IMR-90 (cell line): ENCODE data around the gene LIG1. TPM values are rescaled to one million over a fixed set of nuclear protein-coding genes. Genes with fewer than 3 reads are reported as not detected.

Source experiments
- ATAC-seq: fragments of 200-7000 bp; cut with Tn5 transposase; 2 replicates; pipeline ENCODE4 v1.9.1; 2020; ENCODE audit warnings: low read depth, mild to moderate bottlenecking, moderate library complexity
- BruUV-seq: library from RNA; stranded (reverse); fragments of 400-500 nt; replicated peaks from 2 replicates; lab custom pipeline; 2021; lab: Mats Ljungman, UMichigan
- CTCF ChIA-PET: fragments of 300-600 bp; formaldehyde crosslinking; extraction: SDS; loops from one replicate; lab custom pipeline; 2021; ENCODE audit warnings: antibody characterized with exemption; lab: Yijun Ruan, JAX
- POLR2A ChIA-PET: fragments of 300-600 bp; sonication (Branson Sonifier 250); formaldehyde crosslinking; loops from one replicate; lab custom pipeline; 2022; ENCODE audit warnings: antibody characterized with exemption; ENCODE audit not compliant: unreplicated experiment; lab: Charles Lee
- DNase-seq: peaks from one replicate; pipeline ENCODE4 v3.0.0; 2013
- H2AFZ ChIP-seq: replicated peaks from 2 replicates; pipeline ENCODE3; 2013; ENCODE audit warnings: low read length, mild to moderate bottlenecking; ENCODE audit not compliant: poor library complexity
- H2AK5ac ChIP-seq: 2 replicates; pipeline ENCODE4 v1.6.1; 2013; ENCODE audit warnings: low read depth, low read length, inconsistent platforms
- H2AK9ac ChIP-seq: replicated peaks from 2 replicates; pipeline ENCODE3; 2013; ENCODE audit warnings: mild to moderate bottlenecking, low read depth, low read length, moderate library complexity; ENCODE audit not compliant: poor library complexity
- H2BK120ac ChIP-seq: 2 replicates; pipeline ENCODE4 v1.6.1; 2013; ENCODE audit warnings: low read depth, low read length, inconsistent platforms
- H2BK15ac ChIP-seq: 3 replicates; pipeline ENCODE4 v1.6.1; 2013; ENCODE audit warnings: low read depth, low read length, inconsistent platforms
- H2BK20ac ChIP-seq: 2 replicates; pipeline ENCODE4 v1.6.1; 2013; ENCODE audit warnings: low read depth, mild to moderate bottlenecking, inconsistent platforms, low read length, moderate library complexity
- H2BK5ac ChIP-seq: 2 replicates; pipeline ENCODE4 v1.6.1; 2013; ENCODE audit warnings: mild to moderate bottlenecking, low read depth, low read length, inconsistent platforms; ENCODE audit not compliant: poor library complexity, severe bottlenecking
- H3K14ac ChIP-seq: replicated peaks from 2 replicates; pipeline ENCODE4 v1.6.1; 2013; ENCODE audit warnings: low read depth, low read length, inconsistent platforms
- H3K18ac ChIP-seq: 2 replicates; pipeline ENCODE4 v1.6.1; 2013; ENCODE audit warnings: low read depth, low read length, control low read depth
- H3K23ac ChIP-seq: 2 replicates; pipeline ENCODE4 v1.6.1; 2013; ENCODE audit warnings: low read depth, low read length, inconsistent platforms
- H3K27ac ChIP-seq: 2 replicates; pipeline ENCODE4 v1.5.1; 2013; ENCODE audit warnings: mild to moderate bottlenecking, control low read depth, low read length; ENCODE audit not compliant: insufficient read depth
- H3K27me3 ChIP-seq: 2 replicates; pipeline ENCODE4 v1.6.1; 2013; ENCODE audit warnings: low read length; ENCODE audit not compliant: control insufficient read depth, insufficient read depth
- H3K36me3 ChIP-seq: 2 replicates; pipeline ENCODE4 v1.6.1; 2013; ENCODE audit warnings: low read length, mixed read lengths; ENCODE audit not compliant: control insufficient read depth, insufficient read depth
- H3K4ac ChIP-seq: 2 replicates; pipeline ENCODE4 v1.6.1; 2013; ENCODE audit warnings: low read depth, low read length, inconsistent platforms
- H3K4me1 ChIP-seq: 2 replicates; pipeline ENCODE4 v1.6.1; 2013; ENCODE audit warnings: low read length, mixed read lengths; ENCODE audit not compliant: control insufficient read depth, insufficient read depth
- H3K4me2 ChIP-seq: 2 replicates; pipeline ENCODE4 v1.6.1; 2013; ENCODE audit warnings: low read depth, mild to moderate bottlenecking, control low read depth, low read length, moderate library complexity
- H3K4me3 ChIP-seq: 2 replicates; pipeline ENCODE4 v1.5.1; 2013; ENCODE audit warnings: low read depth, mild to moderate bottlenecking, control low read depth, low read length, moderate library complexity; ENCODE audit not compliant: insufficient read depth
- H3K56ac ChIP-seq: 2 replicates; pipeline ENCODE4 v1.6.1; 2013; ENCODE audit warnings: low read length, inconsistent platforms; ENCODE audit not compliant: insufficient read depth; ENCODE audit errors: extremely low read depth
- H3K79me1 ChIP-seq, 2 experiments: 2 replicates each; pipeline ENCODE4 v1.6.1; 2013; ENCODE audit warnings: low read length in 2 of 2, inconsistent platforms in 1 of 2, low read depth in 1 of 2
- H3K9ac ChIP-seq: 2 replicates; pipeline ENCODE4 v1.6.1; 2013; ENCODE audit warnings: low read depth, low read length, control low read depth
- H3K9me1 ChIP-seq: 2 replicates; pipeline ENCODE4 v1.6.1; 2013; ENCODE audit warnings: low read length, inconsistent platforms; ENCODE audit not compliant: insufficient read depth
- H3K9me3 ChIP-seq: 2 replicates; pipeline ENCODE4 v1.6.1; 2013; ENCODE audit warnings: low read length; ENCODE audit not compliant: control insufficient read depth, insufficient read depth
- H4K20me1 ChIP-seq: 2 replicates; pipeline ENCODE4 v1.6.1; 2013; ENCODE audit warnings: low read length, inconsistent platforms; ENCODE audit not compliant: insufficient read depth
- H4K5ac ChIP-seq: 2 replicates; pipeline ENCODE4 v1.6.1; 2013; ENCODE audit warnings: mild to moderate bottlenecking, low read depth, low read length, control low read depth
- H4K8ac ChIP-seq, 2 experiments: 2 replicates each; pipeline ENCODE4 v1.6.1; 2013; ENCODE audit warnings: low read depth in 2 of 2, low read length in 2 of 2, control low read depth in 1 of 2, inconsistent platforms in 1 of 2
- H4K91ac ChIP-seq: 2 replicates; pipeline ENCODE4 v1.6.1; 2013; ENCODE audit warnings: low read depth, low read length, inconsistent platforms; ENCODE audit not compliant: insufficient read depth
- BHLHE40 ChIP-seq: fragments of 150-350 bp; IDR thresholded peaks from 2 replicates; pipeline ENCODE4 v1.6.1; 2016; ENCODE audit warnings: mild to moderate bottlenecking, low read depth, low read length
- CEBPB ChIP-seq: IDR thresholded peaks from 2 replicates; pipeline ENCODE4 v1.6.1; 2012; ENCODE audit warnings: low read depth, low read length, improper control_type of control experiment
- CHD1 ChIP-seq: IDR thresholded peaks from 2 replicates; pipeline ENCODE4 v1.6.1; 2012; ENCODE audit warnings: low read depth, low read length, improper control_type of control experiment
- CTCF ChIP-seq: conservative IDR thresholded peaks from 2 replicates; pipeline ENCODE4 v1.5.1; 2012; ENCODE audit warnings: mild to moderate bottlenecking, low read depth, low read length, improper control_type of control experiment
- ELK1 ChIP-seq: fragments of 150-350 bp; IDR thresholded peaks from 2 replicates; pipeline ENCODE4 v1.6.1; 2016; ENCODE audit warnings: low read depth, mild to moderate bottlenecking, low read length, moderate library complexity, borderline replicate concordance
- FOS ChIP-seq: fragments of 150-350 bp; IDR thresholded peaks from 2 replicates; pipeline ENCODE4 v1.6.1; 2016; ENCODE audit warnings: low read depth, low read length
- MAFK ChIP-seq: IDR thresholded peaks from 2 replicates; pipeline ENCODE4 v1.6.1; 2012; ENCODE audit warnings: low read depth, low read length, improper control_type of control experiment
- MAZ ChIP-seq: IDR thresholded peaks from 2 replicates; pipeline ENCODE4 v1.6.1; 2012; ENCODE audit warnings: low read depth, mild to moderate bottlenecking, low read length, improper control_type of control experiment, moderate library complexity, borderline replicate concordance
- MXI1 ChIP-seq: IDR thresholded peaks from 2 replicates; pipeline ENCODE4 v1.6.1; 2012; ENCODE audit warnings: low read depth, mild to moderate bottlenecking, low read length, moderate library complexity, borderline replicate concordance
- NFE2L2 ChIP-seq: fragments of 150-350 bp; IDR thresholded peaks from 2 replicates; pipeline ENCODE4 v1.6.1; 2016; ENCODE audit warnings: low read depth, mild to moderate bottlenecking, low read length
- POLR2A ChIP-seq: IDR thresholded peaks from 2 replicates; pipeline ENCODE4 v1.6.1; 2012; ENCODE audit warnings: mild to moderate bottlenecking, low read depth, low read length
- RAD21 ChIP-seq: IDR thresholded peaks from 2 replicates; pipeline ENCODE4 v1.6.1; 2012; ENCODE audit warnings: low read length, improper control_type of control experiment
- RCOR1 ChIP-seq: IDR thresholded peaks from 2 replicates; pipeline ENCODE4 v1.6.1; 2012; ENCODE audit warnings: mild to moderate bottlenecking, low read length, improper control_type of control experiment; ENCODE audit not compliant: insufficient replicate concordance
- RFX5 ChIP-seq: IDR thresholded peaks from 2 replicates; pipeline ENCODE4 v1.8.0; 2012; ENCODE audit warnings: low read depth, mild to moderate bottlenecking, low read length, moderate library complexity
- SMC3 ChIP-seq: fragments of 150-350 bp; IDR thresholded peaks from 2 replicates; pipeline ENCODE4 v1.6.1; 2016; ENCODE audit warnings: low read depth, mild to moderate bottlenecking, antibody characterized with exemption, low read length, moderate library complexity
- USF2 ChIP-seq: fragments of 150-350 bp; IDR thresholded peaks from 2 replicates; pipeline ENCODE4 v1.6.1; 2017; ENCODE audit warnings: mild to moderate bottlenecking, antibody characterized with exemption, low read length, low read depth
- WGBS, 2 experiments: methylation state at CpG; one replicate each; pipeline versions ENCODE4 v1.1.5 to v1.1.7; 2013; ENCODE audit warnings: missing lambda C conversion rate in 2 of 2; ENCODE audit not compliant: insufficient read length in 1 of 2; ENCODE audit errors: extremely low coverage in 2 of 2; 5-methylcytosine and 5-hydroxymethylcytosine counted together
- dilution Hi-C: fragments of 300-500 bp; cut with HindIII; formaldehyde crosslinking; loops from one replicate; pipeline ENCODE4 v1.14.3; 2018; ENCODE audit warnings: low sequenced_read_pairs; ENCODE audit not compliant: unreplicated experiment
- in situ Hi-C: fragments of 300-500 bp; cut with MboI; formaldehyde crosslinking; loops from 3 replicates; pipeline ENCODE4 v1.14.3; 2019; ENCODE audit warnings: low sequenced_read_pairs, inconsistent platforms, mixed read lengths
- intact Hi-C: fragments of 100-400 bp; cut with micrococcal nuclease; formaldehyde crosslinking; loops from 2 replicates; pipeline ENCODE4 v1.10.0; 2022
- polyA plus RNA-seq, 3 experiments: library from polyadenylated mRNA; depleted of rRNA; stranded (reverse); fragments of >200 nt; gene quantifications; 2 replicates each; pipeline ENCODE4 v1.2.3, GENCODE V29; 2012; ENCODE audit warnings: low replicate concordance in 1 of 3
- total RNA-seq: library from RNA; depleted of rRNA; stranded (reverse); fragments of >200 nt; gene quantifications from 2 replicates; pipeline ENCODE4 v1.2.3, GENCODE V29; 2012

Gene LIG1
- total and polyA plus RNA-seq, 2 of the 4 experiments (the other 2 are of a cell fraction), result 24.9 to 34.0 TPM

- no peak overlapping the region for H2BK15ac ChIP-seq
- no peak overlapping the region for H2BK5ac ChIP-seq
- no peaks in the 10 kb centered on the region for H3K9me3 ChIP-seq
- H3K23ac ChIP-seq, result no peak overlapping the region
- no peak overlapping the region for H3K4me3 ChIP-seq
- no peak overlapping the region for H2AK5ac ChIP-seq
- TF ChIP-seq CEBPB (no peak), RFX5 (no peak), MXI1 (no peak), MAFK (no peak), MAZ (no peak), BHLHE40 (no peak), FOS (no peak), POLR2A (no peak), NFE2L2 (no peak), RAD21 (no peak), CTCF (no peak), RCOR1 (no peak), USF2 (no peak), ELK1 (no peak), CHD1 (no peak), SMC3 (no peak)
- H3K14ac ChIP-seq, result no peak overlapping the region
- peaks cover 10 to 37% of the 10 kb centered on the region in 2 experiments for H3K79me1 ChIP-seq
- CTCF ChIA-PET, result no interaction called here
- intact Hi-C loops (no loop called here), in situ Hi-C loops (no loop called here), dilution Hi-C loops (no loop called here)
- no peak overlapping the region for H2AFZ ChIP-seq
- H3K56ac ChIP-seq, result no peak overlapping the region
- H3K9ac ChIP-seq, result no peak overlapping the region
- no peaks in the 10 kb centered on the region for H3K27me3 ChIP-seq
- H3K36me3 ChIP-seq, result no peaks in the 10 kb centered on the region
- WGBS, 2 experiments, result 100% methylated on average over 1 of the region's 9 CpGs; no CpG with 5 or more reads in 1 of the 2 experiments
- H4K5ac ChIP-seq, result no peak overlapping the region
- no peak overlapping the region for H4K8ac ChIP-seq
- DNase-seq (no peak), ATAC-seq (no peak)
- no peak overlapping the region for H2AK9ac ChIP-seq
- no TSS peak for BruUV-seq
- no peak overlapping the region for H3K18ac ChIP-seq
- no peak overlapping the region for H2BK120ac ChIP-seq
- no peak overlapping the region for H3K4me2 ChIP-seq
- POLR2A ChIA-PET, result no interaction called here
- H2BK20ac ChIP-seq, result no peak overlapping the region
- H3K4me1 ChIP-seq, result peaks cover 2% of the 10 kb centered on the region; the same call in 1 of the 2 replicates
- no peaks in the 10 kb centered on the region for H4K20me1 ChIP-seq
- H4K91ac ChIP-seq, result no peak overlapping the region
- no peak overlapping the region for H3K27ac ChIP-seq
- no peak overlapping the region for H3K4ac ChIP-seq
- 0 out of 2 replicates have a peak, but pooled peaks cover 3% of the 10 kb centered on the region for H3K9me1 ChIP-seq
Observed at GRCh38 chr19:48206397-48207093, 36.4 kb upstream of the LIG1 start.
